Neural cell (in vitro differentiated cells): ENCODE data around the gene SRP54. TPM values are rescaled to one million over a fixed set of nuclear protein-coding genes. Genes with fewer than 3 reads are reported as not detected.

ENCODE experiments used
- H2AFZ ChIP-seq: fragments of 200-600, 300-800 bp; sonication (generic), shearing (Covaris generic); 2 replicates; pipeline ENCODE4 v1.6.0; 2014; ENCODE audit warnings: low read depth, mild to moderate bottlenecking, antibody characterized with exemption, low read length, moderate library complexity
- H3F3A ChIP-seq: fragments of 200-600 bp; shearing (Covaris generic); 2 replicates; pipeline ENCODE4 v1.6.1; 2016; ENCODE audit warnings: mild to moderate bottlenecking, moderate library complexity, mixed read lengths, antibody characterized with exemption, low read length; ENCODE audit not compliant: insufficient read depth, poor library complexity, severe bottlenecking
- H3K27ac ChIP-seq: fragments of 200-600, 300-800 bp; sonication (generic), shearing (Covaris generic); 2 replicates; pipeline ENCODE4 v1.5.1; 2014; ENCODE audit warnings: mild to moderate bottlenecking, low read length, moderate library complexity
- H3K27me3 ChIP-seq: fragments of 300-800, 200-600 bp; sonication (generic), shearing (Covaris generic); 2 replicates; pipeline ENCODE4 v1.6.0; 2014; ENCODE audit warnings: mild to moderate bottlenecking, low read depth, low read length, moderate library complexity; ENCODE audit not compliant: insufficient read depth
- H3K36me3 ChIP-seq: fragments of 300-800, 200-600 bp; sonication (generic), shearing (Covaris generic); 2 replicates; pipeline ENCODE4 v1.5.1; 2014; ENCODE audit warnings: mild to moderate bottlenecking, antibody characterized with exemption, low read length, moderate library complexity; ENCODE audit not compliant: insufficient read depth
- H3K4me2 ChIP-seq: fragments of 300-800, 200-600 bp; sonication (generic), shearing (Covaris generic); 2 replicates; pipeline ENCODE4 v1.6.0; 2014; ENCODE audit warnings: mild to moderate bottlenecking, low read length
- H3K4me3 ChIP-seq: fragments of 300-800, 200-600 bp; sonication (generic), shearing (Covaris generic); 2 replicates; pipeline ENCODE4 v1.5.1; 2014; ENCODE audit warnings: mild to moderate bottlenecking, low read length, moderate library complexity
- H3K79me2 ChIP-seq: fragments of 200-600 bp; shearing (Covaris generic); replicated peaks from 2 replicates; pipeline ENCODE4 v1.6.0; 2014; ENCODE audit warnings: mild to moderate bottlenecking, low read length, moderate library complexity; ENCODE audit not compliant: insufficient read depth
- H3K9ac ChIP-seq: fragments of 300-800, 200-600 bp; sonication (generic), shearing (Covaris generic); 2 replicates; pipeline ENCODE4 v1.6.1; 2016; ENCODE audit warnings: mild to moderate bottlenecking, low read length, mixed read lengths
- H3K9me2 ChIP-seq: fragments of 200-600 bp; shearing (Covaris generic); 2 replicates; pipeline ENCODE4 v1.6.1; 2016; ENCODE audit warnings: mild to moderate bottlenecking, low read length, mixed read lengths; ENCODE audit not compliant: insufficient read depth
- H3K9me3 ChIP-seq: fragments of 200-600, 300-800 bp; sonication (generic), shearing (Covaris generic); 2 replicates; pipeline ENCODE4 v1.6.1; 2016; ENCODE audit warnings: mild to moderate bottlenecking, mixed run types, low read length, moderate library complexity, mixed read lengths
- H4K20me1 ChIP-seq: fragments of 200-600 bp; shearing (Covaris generic); 2 replicates; pipeline ENCODE4 v1.6.1; 2016; ENCODE audit warnings: mild to moderate bottlenecking, mixed run types; ENCODE audit not compliant: insufficient read depth
- EP300 ChIP-seq: fragments of 450-650 bp; conservative IDR thresholded peaks from 2 replicates; pipeline ENCODE4 v1.6.1; 2014; ENCODE audit warnings: antibody characterized with exemption, mild to moderate bottlenecking, moderate library complexity; ENCODE audit not compliant: poor library complexity, severe bottlenecking
- EZH2 ChIP-seq: fragments of 200-600, 300-800 bp; shearing (Covaris generic), sonication (generic); IDR thresholded peaks from 2 replicates; pipeline ENCODE4 v1.6.1; 2014; ENCODE audit warnings: antibody characterized with exemption, low read length, borderline replicate concordance, mild to moderate bottlenecking; ENCODE audit not compliant: insufficient read depth, poor library complexity, severe bottlenecking
- MXI1 ChIP-seq: fragments of 450-650 bp; conservative IDR thresholded peaks from 2 replicates; pipeline ENCODE4 v1.6.1; 2014; ENCODE audit warnings: antibody characterized with exemption, mild to moderate bottlenecking; ENCODE audit not compliant: poor library complexity, severe bottlenecking
- POLR2AphosphoS5 ChIP-seq: IDR thresholded peaks from 2 replicates; pipeline ENCODE4 v1.6.1; 2012
- RAD21 ChIP-seq: fragments of 450-650 bp; conservative IDR thresholded peaks from 2 replicates; pipeline ENCODE4 v1.6.1; 2014; ENCODE audit warnings: antibody characterized with exemption, mild to moderate bottlenecking, moderate library complexity
- REST ChIP-seq: IDR thresholded peaks from 2 replicates; pipeline ENCODE4 v1.6.1; 2012; ENCODE audit warnings: borderline replicate concordance
- SMC3 ChIP-seq: fragments of 450-650 bp; conservative IDR thresholded peaks from 2 replicates; pipeline ENCODE4 v1.6.1; 2014; ENCODE audit warnings: antibody characterized with exemption, mild to moderate bottlenecking, moderate library complexity; ENCODE audit not compliant: poor library complexity
- TAF1 ChIP-seq: IDR thresholded peaks from 2 replicates; pipeline ENCODE4 v1.6.1; 2012; ENCODE audit warnings: low read depth
- polyA plus RNA-seq: library from polyadenylated mRNA; depleted of rRNA; stranded (reverse); fragments of >200 nt; gene quantifications from 2 replicates; pipeline ENCODE4 v1.2.3, GENCODE V29; 2014
- TF ChIP-seq, protein P1 (sequence below): fragments of 450-650 bp; IDR thresholded peaks from 2 replicates; pipeline ENCODE4 v1.5.1; 2014; ENCODE audit warnings: antibody characterized with exemption, mild to moderate bottlenecking, moderate library complexity; ENCODE audit not compliant: poor library complexity, severe bottlenecking

SRP54 gene
- polyA plus RNA-seq, 1 donor from 2014 or later, result 110 TPM

- Histone ChIP-seq H2AFZ (no peak overlapping the region), H3K27ac (no peak overlapping the region), H3K4me3 (no peak overlapping the region), H3K79me2 (no peaks in the 10 kb centered on the region), H4K20me1 (no peaks in the 10 kb centered on the region), H3F3A (no peaks in the 10 kb centered on the region), H3K27me3 (no peaks in the 10 kb centered on the region), H3K4me2 (no peak overlapping the region), H3K36me3 (no peaks in the 10 kb centered on the region), H3K9me3 (no peaks in the 10 kb centered on the region), H3K9ac (no peak overlapping the region), H3K9me2 (no peaks in the 10 kb centered on the region)
- TF ChIP-seq POLR2AphosphoS5 (no peak), TAF1 (no peak), RAD21 (no peak), REST (no peak), EZH2 (no peak), SMC3 (no peak)
Measured at GRCh38 chr14:34966413-34966812, 16.4 kb upstream of the SRP54 start.

DNA sequence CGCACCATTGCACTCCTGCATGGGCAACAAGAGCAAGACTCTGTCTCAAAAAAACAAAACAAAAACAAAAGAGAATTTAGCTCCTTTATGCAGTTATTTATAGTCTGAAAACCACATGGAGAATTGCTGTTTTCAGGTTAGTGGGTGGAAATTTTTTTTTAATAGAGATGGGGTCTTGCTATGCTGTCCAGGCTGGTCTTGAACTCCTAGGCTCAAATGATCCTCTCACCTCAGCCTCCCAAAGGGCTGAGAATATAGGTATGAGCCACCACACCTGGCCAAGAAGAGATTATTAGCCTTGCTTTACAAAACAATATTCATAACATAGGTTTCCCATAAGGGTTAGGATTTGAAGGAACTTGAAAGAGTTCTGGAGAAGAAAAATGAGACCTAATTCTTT, 12.1 kb upstream of the SRP54 start:
- TF ChIP-seq, protein P1, sequence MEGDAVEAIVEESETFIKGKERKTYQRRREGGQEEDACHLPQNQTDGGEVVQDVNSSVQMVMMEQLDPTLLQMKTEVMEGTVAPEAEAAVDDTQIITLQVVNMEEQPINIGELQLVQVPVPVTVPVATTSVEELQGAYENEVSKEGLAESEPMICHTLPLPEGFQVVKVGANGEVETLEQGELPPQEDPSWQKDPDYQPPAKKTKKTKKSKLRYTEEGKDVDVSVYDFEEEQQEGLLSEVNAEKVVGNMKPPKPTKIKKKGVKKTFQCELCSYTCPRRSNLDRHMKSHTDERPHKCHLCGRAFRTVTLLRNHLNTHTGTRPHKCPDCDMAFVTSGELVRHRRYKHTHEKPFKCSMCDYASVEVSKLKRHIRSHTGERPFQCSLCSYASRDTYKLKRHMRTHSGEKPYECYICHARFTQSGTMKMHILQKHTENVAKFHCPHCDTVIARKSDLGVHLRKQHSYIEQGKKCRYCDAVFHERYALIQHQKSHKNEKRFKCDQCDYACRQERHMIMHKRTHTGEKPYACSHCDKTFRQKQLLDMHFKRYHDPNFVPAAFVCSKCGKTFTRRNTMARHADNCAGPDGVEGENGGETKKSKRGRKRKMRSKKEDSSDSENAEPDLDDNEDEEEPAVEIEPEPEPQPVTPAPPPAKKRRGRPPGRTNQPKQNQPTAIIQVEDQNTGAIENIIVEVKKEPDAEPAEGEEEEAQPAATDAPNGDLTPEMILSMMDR, result no peak
- TF ChIP-seq MXI1, result no peak
- no peak for TF ChIP-seq EZH2
- TF ChIP-seq POLR2AphosphoS5, result no peak
- no peak for TF ChIP-seq EP300
- TF ChIP-seq SMC3, result no peak
- no peak for TF ChIP-seq TAF1
- TF ChIP-seq REST, result no peak
- TF ChIP-seq RAD21, result no peak
- no peaks in the 10 kb centered on the region for H3K9me3 ChIP-seq
- H3K36me3 ChIP-seq, result no peaks in the 10 kb centered on the region

More for the DNA sequence above, 12.1 kb upstream of the SRP54 start:
- no peaks in the 10 kb centered on the region for H3K9me2 ChIP-seq
- H3K79me2 ChIP-seq, result no peaks in the 10 kb centered on the region
- H3K27me3 ChIP-seq, result no peaks in the 10 kb centered on the region
- H2AFZ ChIP-seq, result no peak overlapping the region
- no peak overlapping the region for H3K9ac ChIP-seq
- H3K4me3 ChIP-seq, result no peak overlapping the region
- H4K20me1 ChIP-seq, result no peaks in the 10 kb centered on the region
- no peaks in the 10 kb centered on the region for H3F3A ChIP-seq
- no peak overlapping the region for H3K27ac ChIP-seq
- no peak overlapping the region for H3K4me2 ChIP-seq
